ENCODE measurements around the gene CD52.

CD52 gene, protein sequence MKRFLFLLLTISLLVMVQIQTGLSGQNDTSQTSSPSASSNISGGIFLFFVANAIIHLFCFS

GRCh38 chr1:26317612-26318337 is at the start of gene CD52:
Gene CD52 (plus strand): TSS chr1:26317958. CDS start chr1:26318018, 60 bp downstream.
- DNase-seq, result no peak

- DNase-seq, result no peak
These were observed 49.2 kb upstream of the CD52 start for GRCh38 chr1:26268290-26269197.

DNA sequence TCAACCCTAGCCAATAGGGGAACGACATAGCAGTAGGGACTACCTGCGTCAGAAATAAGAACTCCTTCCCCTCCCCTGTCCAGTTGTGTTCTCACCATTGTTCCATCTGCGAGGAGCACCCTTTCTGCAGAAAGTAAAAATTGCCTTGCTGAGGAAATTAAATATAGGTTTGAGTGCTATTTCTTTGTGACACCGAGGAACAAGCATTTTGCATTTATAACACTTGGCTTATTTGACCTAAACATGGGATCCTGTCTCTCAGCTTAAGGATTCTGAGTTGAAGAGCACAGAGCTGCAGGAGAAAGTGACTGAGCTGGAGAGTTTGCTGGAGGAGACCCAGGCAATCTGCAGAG is 48.6 kb upstream of the CD52 start:
- DNase-seq, result no peak

DNA sequence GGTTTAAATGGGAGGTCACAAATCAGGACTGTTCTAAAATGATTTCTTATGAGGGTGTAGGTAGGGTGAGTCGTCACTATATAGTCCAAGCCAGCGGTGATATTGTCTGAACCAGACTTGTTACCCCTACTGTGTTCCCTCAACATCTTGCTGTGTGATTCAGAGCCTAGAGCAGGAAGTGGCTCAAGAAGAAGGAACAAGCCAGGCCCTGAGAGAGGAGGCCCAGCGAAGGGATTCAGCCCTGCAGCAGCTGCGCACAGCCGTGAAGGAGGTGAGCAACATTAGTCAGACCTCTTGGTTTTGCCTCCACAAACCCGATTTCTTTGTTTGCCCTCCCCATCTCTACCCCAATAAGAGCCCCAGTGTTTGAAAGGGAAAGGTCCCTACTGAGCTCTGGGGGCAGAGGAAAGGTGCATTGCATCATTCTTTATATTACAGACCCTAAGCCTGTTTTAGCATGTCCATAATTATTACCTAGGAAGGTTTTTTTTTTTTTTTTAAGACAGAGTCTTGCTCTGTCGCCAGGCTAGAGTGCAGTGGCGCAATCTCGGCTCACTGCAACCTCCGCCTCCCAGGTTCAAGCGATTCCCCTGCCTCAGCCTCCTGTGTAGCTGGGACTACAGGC is 42.8 kb upstream of the CD52 start:
- peak; percentile 81 to 86 (median 84) for DNase-seq

GRCh38 chr1:26275580-26276431 is 42.0 kb upstream of the CD52 start:
- DNase-seq, result peak; percentile 95 to 99 (median 97)

GRCh38 chr1:26276432-26276838 is 41.3 kb upstream of the CD52 start:
- no peak for DNase-seq

DNA sequence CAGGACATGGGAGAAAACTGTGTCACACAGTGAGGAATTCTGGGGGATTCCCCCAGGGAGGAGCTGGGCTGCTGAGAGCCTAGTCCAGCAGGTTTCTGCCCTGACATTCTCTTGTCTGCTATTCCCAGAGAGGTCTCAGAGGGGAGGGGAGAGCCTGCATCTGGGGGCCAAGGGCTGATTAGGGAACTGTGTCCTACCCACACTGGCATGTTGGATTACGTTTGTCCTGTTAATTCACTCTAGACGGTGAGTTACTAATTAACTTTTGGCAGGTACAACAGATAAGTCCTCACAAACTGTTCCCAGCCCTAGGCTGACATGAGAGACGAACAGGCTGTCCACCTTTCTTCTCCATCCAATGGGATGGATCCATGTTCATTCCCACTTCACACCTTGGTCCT is 40.5 kb upstream of the CD52 start:
- DNase-seq, result no peak

GRCh38 chr1:26277719-26278118 is 40.0 kb upstream of the CD52 start:
- no peak for DNase-seq

GRCh38 chr1:26278303-26278702 is 39.5 kb upstream of the CD52 start:
- DNase-seq, result no peak

GRCh38 chr1:26278724-26279455 is 38.9 kb upstream of the CD52 start:
- peak; percentile 90 to 98 (median 97) for DNase-seq

- DNase-seq, result peak; percentile 82 to 93 (median 89)
These were observed 38.1 kb upstream of the CD52 start, which contains the start of gene SH3BGRL3 for GRCh38 chr1:26279456-26280332. Gene SH3BGRL3 (plus strand): TSS chr1:26280086. CDS start chr1:26280156, 70 bp downstream.

DNA sequence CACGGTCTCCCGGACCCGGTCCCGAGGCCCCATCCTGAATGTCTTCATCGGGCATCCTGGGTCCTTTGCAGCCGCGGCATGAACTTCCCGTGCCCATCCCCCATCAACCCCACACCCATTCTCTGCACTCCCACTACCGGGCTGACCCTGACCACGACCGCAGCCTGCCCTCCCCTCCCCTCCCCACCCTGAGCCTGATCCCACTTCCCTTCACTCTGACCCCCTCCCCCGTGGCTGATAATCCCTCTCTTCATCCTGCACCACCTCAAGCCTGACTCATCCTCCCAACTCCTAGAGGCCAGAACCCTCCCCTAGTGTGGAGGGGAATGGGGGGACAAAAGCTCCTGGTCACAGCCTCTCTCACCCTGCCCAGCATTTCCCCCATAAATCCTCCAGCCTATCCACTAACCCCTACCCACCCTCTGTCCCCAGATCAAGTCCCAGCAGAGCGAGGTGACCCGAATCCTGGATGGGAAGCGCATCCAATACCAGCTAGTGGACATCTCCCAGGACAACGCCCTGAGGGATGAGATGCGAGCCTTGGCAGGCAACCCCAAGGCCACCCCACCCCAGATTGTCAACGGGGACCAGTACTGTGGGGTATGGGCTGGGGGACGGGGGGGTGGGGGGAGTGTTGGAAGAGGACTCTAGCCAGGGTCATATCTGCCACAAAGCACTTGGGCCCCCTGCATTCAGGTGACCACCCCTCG is 37.3 kb upstream of the CD52 start:
- DNase-seq, result peak in 1 of 3 donors; percentile 26

- DNase-seq, result no peak
These were observed 36.4 kb upstream of the CD52 start for GRCh38 chr1:26281091-26281958.

- peak in 1 of 3 donors; percentile 52 for DNase-seq
These were observed 35.8 kb upstream of the CD52 start for GRCh38 chr1:26281971-26282370.

DNA sequence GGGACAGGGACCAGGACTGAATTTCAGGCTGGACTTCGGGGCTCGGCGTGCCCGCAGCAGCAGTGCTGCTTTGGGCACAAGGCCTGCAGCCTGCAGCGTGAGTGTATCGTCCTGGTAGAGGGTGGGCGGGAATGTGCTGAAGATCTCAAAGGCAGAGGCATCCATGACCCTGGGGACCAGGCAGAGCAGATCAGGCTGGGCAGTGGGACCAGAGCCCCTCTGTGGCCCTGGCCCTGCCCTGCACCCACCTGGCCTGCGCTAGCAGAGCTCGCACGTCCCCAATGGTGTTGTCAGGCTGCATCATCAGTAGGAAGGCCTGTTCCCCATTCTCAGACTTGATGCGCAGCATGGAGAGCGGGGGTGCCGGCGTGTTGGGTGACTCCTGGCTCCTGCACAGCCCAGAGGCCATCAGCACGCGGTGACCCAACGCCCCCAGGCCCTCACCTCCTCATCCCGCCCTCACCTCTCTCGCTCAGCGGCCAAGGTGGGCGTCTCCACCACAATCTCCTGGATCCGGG is 35.3 kb upstream of the CD52 start:
- no peak for DNase-seq

- DNase-seq, result no peak
These were observed 34.4 kb upstream of the CD52 start for GRCh38 chr1:26283279-26283853.

DNA sequence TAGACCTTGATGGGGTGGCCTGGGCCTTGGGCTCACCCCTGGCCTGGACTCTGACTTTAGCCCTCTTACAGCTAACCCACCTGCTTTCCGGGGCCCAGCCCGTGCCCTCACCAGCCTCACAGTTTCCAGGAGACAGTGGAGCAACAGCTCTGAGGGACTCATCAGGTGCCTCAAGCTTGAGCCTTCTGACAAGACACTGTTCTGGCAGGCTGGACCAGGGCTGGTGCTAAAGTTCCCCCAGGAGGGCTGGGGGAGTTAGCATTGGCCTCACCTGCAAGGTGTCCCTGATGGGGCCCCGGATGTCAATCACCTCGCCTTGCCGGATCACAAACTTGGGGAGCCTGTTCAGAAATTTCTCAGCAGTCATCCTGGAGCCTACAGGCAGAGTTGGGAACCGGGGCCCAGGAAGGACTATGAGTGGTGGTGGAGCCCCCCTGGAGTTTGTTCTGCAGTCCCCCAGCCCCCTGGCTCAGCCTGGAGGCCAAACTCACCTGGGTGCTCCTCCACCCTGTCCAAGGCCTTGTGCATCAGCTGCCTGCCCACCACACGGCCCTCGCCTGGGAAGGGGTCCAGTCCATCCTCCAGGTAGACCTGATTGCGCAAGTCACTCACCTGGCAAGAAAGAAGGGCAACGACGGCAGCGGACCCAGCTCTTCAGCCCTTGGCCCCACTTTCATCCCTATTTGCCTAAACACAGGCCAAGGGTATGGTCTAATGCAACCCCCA is 33.7 kb upstream of the CD52 start:
- no peak for DNase-seq

All from suppressor macrophage treated with lipopolysaccharide for 1 hour (primary cell).